Measurements from ENCODE around the gene ZSCAN20. TPM values are rescaled to one million over a fixed set of nuclear protein-coding genes. Genes with fewer than 3 reads are reported as not detected.

Gene ZSCAN20
- total RNA-seq, 2 donors from 2014 or later = 4.8 to 5.3 TPM

GRCh38 chr1:33439662-33440061 is 32.8 kb upstream of the ZSCAN20 start:
- Mint-ChIP-seq H3K36me3 (no peaks in the 10 kb centered on the region), H3K9me3 (no peaks in the 10 kb centered on the region), H3K27ac (no peak overlapping the region)
- ATAC-seq = no peak
- no peak for DNase-seq (ENCODE audit: low spot score in 2 of 2)

GRCh38 chr1:33441088-33441745 is 31.2 kb upstream of the ZSCAN20 start:
- no peak for DNase-seq (ENCODE audit: low spot score in 2 of 2)
- Mint-ChIP-seq H3K27ac (no peak overlapping the region), H3K36me3 (no peaks in the 10 kb centered on the region), H3K9me3 (no peaks in the 10 kb centered on the region)
- ATAC-seq = no peak

DNA sequence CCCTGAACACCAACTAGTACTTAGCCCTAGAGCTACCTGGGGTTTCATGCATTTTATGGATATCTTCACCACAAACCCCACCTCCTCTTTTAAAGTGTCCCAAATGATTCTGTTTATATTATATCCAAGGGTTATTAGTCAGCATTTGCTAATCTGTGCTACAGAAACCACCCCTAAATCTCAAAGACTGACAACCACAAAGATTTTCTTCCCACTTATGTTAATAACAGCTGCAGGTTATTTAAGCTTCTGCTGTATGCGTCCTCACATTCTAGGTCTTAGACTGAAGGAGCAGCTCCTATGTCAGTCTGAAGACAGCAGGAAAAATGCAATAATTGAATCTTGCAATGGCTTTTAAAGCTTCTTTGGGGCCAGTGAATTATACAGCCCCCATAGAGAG is 30.3 kb upstream of the ZSCAN20 start:
- Mint-ChIP-seq H3K36me3 (no peaks in the 10 kb centered on the region), H3K9me3 (no peaks in the 10 kb centered on the region), H3K27ac (no peak overlapping the region)
- ATAC-seq (no peak), DNase-seq (ENCODE audit: low spot score in 2 of 2) (no peak)

- no peaks in the 10 kb centered on the region for H3K9me3 Mint-ChIP-seq
Measured at GRCh38 chr1:33443080-33443704, 29.3 kb upstream of the ZSCAN20 start.

DNA sequence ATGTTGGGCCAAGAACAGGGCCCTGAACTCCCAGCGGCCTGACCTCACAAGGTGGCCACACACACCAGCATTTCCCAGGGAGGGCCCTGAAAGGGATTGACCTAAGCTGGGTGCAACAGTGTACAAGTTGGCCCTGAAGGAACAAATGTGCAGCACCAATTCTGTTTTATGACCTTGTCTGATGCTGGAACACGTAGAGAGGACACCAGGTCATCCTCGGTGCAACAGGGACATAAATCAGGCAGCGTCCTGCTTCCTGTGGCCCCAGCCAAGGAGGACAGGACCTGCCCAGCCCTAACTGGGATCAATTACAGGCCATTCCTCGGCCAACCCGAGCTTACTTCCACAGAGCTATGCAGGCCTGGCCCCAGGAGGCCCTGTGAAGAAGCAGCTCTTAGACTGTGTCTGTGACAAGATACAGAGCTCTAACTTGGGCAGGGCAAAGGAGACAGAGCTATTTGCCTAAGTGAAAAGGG is 28.7 kb upstream of the ZSCAN20 start:
- no peak for ATAC-seq
- no peaks in the 10 kb centered on the region for H3K36me3 Mint-ChIP-seq
- H3K9me3 Mint-ChIP-seq = no peaks in the 10 kb centered on the region
- no peak overlapping the region for H3K27ac Mint-ChIP-seq
- DNase-seq (ENCODE audit: low spot score in 2 of 2) = no peak

More at GRCh38 chr1:33443080-33443704, 29.3 kb upstream of the ZSCAN20 start:
- H3K27ac Mint-ChIP-seq = no peak overlapping the region
- DNase-seq (ENCODE audit: low spot score in 2 of 2) (no peak), ATAC-seq (no peak)
- no peaks in the 10 kb centered on the region for H3K36me3 Mint-ChIP-seq

GRCh38 chr1:33445108-33445507 is 27.3 kb upstream of the ZSCAN20 start:
- no peaks in the 10 kb centered on the region for H3K9me3 Mint-ChIP-seq

GRCh38 chr1:33446590-33446989 is 25.9 kb upstream of the ZSCAN20 start:
- no peak overlapping the region for H3K27ac Mint-ChIP-seq
- H3K9me3 Mint-ChIP-seq = no peaks in the 10 kb centered on the region
- H3K36me3 Mint-ChIP-seq = no peaks in the 10 kb centered on the region
- ATAC-seq = peak; percentile 76 to 83
- DNase-seq (ENCODE audit: low spot score in 2 of 2) = no peak

More at GRCh38 chr1:33445108-33445507, 27.3 kb upstream of the ZSCAN20 start:
- Mint-ChIP-seq H3K36me3 (no peaks in the 10 kb centered on the region), H3K27ac (no peak overlapping the region)
- DNase-seq (ENCODE audit: low spot score in 2 of 2) (no peak), ATAC-seq (no peak)

DNA sequence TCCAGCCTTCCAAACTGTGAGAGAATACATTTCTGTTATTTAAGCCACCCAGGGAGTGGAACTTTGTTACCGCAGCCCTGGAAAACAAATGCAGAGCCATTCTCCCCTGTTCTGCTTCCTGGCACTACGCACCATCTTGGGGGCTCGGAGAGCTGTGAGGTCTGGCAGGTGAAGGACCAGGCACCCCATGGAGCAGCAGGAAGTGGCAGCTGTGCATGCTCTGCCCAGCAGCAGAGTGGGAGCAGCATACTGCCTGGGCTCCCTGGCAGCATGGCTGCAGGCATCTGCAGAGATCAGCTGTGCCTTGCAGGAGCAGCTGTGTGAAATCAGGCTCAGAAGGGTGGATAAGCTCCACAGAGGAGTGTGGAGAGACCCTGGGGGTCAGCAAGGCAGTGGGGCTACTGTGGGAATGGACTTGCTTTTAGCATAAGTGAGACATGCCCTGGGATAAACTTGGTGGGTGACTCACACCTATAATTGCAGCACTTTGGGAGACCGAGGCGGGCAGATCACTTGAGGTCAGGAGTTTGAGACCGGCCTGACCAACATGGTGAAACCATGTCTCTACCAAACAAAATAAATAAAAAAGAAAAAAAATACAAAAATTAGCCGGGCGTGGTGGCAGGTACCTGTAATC is 17.7 kb upstream of the ZSCAN20 start:
- Mint-ChIP-seq H3K9me3 (no peaks in the 10 kb centered on the region), H3K27ac (no peak overlapping the region), H3K36me3 (no peaks in the 10 kb centered on the region)
- ATAC-seq (no peak), DNase-seq (ENCODE audit: low spot score in 2 of 2) (no peak)

GRCh38 chr1:33455539-33456501 is 16.6 kb upstream of the ZSCAN20 start:
- H3K36me3 Mint-ChIP-seq = no peaks in the 10 kb centered on the region
- DNase-seq (ENCODE audit: low spot score in 2 of 2) (peak in 1 of 2 donors; percentile 33), ATAC-seq (peak; percentile 70 to 93)
- peak overlapping the region in 1 of 2 donors; percentile 17 for H3K27ac Mint-ChIP-seq
- no peaks in the 10 kb centered on the region for H3K9me3 Mint-ChIP-seq

DNA sequence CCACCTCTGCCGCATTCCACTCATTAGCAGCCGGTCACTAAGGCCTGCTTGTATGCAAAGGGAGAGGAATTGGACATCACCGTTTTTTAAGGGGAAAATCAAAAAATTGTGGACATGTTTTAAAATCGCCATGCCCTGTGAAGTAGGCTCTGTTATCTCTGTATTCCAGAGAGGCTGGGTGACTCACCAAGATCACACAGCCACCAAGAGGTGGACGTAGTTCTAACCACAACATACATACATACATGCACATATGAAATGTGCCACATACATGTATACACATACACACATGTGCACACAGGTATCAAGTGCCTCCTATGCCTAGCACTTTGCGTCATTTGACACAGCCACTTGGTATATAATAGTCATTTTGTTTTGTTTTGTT is 16.0 kb upstream of the ZSCAN20 start:
- no peaks in the 10 kb centered on the region for H3K36me3 Mint-ChIP-seq
- ATAC-seq (no peak), DNase-seq (ENCODE audit: low spot score in 2 of 2) (no peak)
- no peaks in the 10 kb centered on the region for H3K9me3 Mint-ChIP-seq
- H3K27ac Mint-ChIP-seq = no peak overlapping the region

GRCh38 chr1:33459691-33460090 is 12.8 kb upstream of the ZSCAN20 start:
- no peaks in the 10 kb centered on the region for H3K36me3 Mint-ChIP-seq
- no peak for DNase-seq (ENCODE audit: low spot score in 2 of 2)
- H3K27ac Mint-ChIP-seq = no peak overlapping the region
- no peak for ATAC-seq
- no peaks in the 10 kb centered on the region for H3K9me3 Mint-ChIP-seq

DNA sequence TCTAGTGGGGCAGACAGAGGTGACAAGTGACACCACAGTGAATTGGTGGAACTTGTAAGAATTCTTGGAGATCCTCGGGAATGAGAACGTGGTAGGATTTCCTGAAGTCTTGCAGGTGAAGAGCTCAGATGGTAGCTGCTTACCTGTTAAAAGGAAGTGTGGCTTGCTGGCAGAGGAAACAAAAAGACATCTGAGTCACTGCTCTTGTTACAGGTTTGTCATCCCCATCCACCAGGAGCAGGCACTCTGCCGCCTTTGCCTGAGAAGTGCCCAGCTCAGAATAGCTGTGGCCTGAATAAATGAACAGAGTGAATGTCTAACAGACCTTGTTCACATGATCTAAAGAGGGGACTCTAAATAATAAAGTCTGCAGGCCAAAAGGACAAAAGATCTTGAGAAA is 12.3 kb upstream of the ZSCAN20 start:
- no peak for ATAC-seq
- DNase-seq (ENCODE audit: low spot score in 2 of 2) = no peak
- no peaks in the 10 kb centered on the region for H3K36me3 Mint-ChIP-seq
- no peaks in the 10 kb centered on the region for H3K9me3 Mint-ChIP-seq
- H3K27ac Mint-ChIP-seq = no peak overlapping the region

GRCh38 chr1:33460947-33461629 is 11.4 kb upstream of the ZSCAN20 start:
- Mint-ChIP-seq H3K36me3 (no peaks in the 10 kb centered on the region), H3K9me3 (no peaks in the 10 kb centered on the region), H3K27ac (no peak overlapping the region)
- DNase-seq (ENCODE audit: low spot score in 2 of 2) (no peak), ATAC-seq (no peak)

DNA sequence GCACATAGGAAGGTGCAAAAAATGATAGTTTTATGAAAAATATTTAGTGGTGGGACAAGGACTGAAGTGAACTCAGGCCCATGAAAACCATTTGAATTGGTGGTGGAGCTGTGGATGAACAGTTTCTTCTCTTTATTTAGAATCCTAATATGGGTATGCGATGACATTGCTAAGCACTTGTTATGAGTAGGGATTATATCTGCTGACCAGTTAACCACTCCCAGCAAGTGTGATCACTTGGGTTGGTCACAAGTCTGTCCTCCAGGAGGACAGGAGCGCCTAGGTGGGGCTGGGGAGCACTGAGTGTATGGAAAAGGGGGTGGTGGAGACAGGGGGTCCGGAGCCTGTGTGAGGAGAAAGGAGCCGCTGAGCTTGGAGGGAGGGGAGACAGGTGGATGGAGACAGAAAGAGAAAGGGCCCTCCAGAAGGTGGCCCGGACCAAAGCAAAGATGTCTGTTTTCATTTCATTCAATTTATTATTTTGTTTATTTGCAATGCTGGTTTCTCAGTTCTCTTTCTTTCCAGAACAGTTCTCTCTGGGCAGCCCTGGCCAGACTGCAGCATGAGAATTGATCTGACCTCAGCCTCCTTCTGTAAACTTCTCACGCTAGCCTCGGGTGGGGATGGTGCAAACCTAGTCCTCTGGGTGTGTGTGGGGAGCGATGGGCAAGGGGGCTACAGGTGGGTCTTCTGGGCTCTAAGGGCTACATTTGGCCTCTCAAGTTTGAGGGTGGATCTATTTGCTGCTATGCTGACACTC is 9.9 kb upstream of the ZSCAN20 start:
- no peak for ATAC-seq
- no peaks in the 10 kb centered on the region for H3K36me3 Mint-ChIP-seq
- H3K9me3 Mint-ChIP-seq = no peaks in the 10 kb centered on the region
- H3K27ac Mint-ChIP-seq = no peak overlapping the region
- DNase-seq (ENCODE audit: low spot score in 2 of 2) = no peak

DNA sequence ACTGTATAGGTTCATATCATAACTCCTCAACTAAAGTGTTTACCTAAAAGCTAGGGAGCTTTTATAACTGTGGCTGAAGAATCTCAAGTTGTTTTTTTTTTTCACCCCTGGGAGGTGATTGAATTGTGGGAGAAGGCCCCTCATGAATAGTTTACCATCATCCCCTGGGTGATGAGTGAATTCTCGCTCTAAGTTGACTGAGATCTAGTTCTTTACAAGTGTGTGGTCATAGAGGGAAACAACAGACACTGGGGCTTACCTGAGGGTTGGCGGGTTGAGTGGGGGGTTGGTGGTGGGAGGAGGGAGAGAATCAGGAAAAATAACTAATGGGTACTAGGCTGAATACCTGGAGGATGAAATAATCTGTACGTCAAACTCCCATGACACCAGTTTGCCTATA is 7.9 kb upstream of the ZSCAN20 start:
- no peaks in the 10 kb centered on the region for H3K36me3 Mint-ChIP-seq
- no peak overlapping the region for H3K27ac Mint-ChIP-seq
- ATAC-seq (no peak), DNase-seq (ENCODE audit: low spot score in 2 of 2) (no peak)
- H3K9me3 Mint-ChIP-seq = no peaks in the 10 kb centered on the region

DNA sequence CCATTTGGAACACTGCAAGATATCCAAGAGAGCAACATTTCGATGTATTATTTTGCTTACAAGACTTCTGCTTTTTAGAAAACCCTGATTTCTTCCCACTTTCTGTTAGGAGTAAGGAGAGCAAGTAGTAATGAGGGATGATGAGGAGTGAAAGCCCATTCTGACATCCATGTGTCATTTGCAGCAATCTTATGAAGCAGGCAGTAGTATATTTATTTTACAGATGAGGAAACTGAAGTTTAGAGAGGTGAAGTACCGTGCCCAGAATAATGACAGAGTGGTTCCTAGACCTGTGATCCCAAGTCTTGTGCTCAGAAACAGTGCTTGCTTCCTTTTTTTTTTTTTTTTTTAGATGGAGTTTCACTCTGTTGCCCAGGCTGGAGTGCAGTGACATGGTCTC is 7.1 kb upstream of the ZSCAN20 start:
- ATAC-seq (no peak), DNase-seq (ENCODE audit: low spot score in 2 of 2) (no peak)
- Mint-ChIP-seq H3K27ac (no peak overlapping the region), H3K9me3 (no peaks in the 10 kb centered on the region), H3K36me3 (no peaks in the 10 kb centered on the region)
